ENCODE results near the gene IGLL1.
"Not testable (repeated sequence)": the region's sequence is repeated elsewhere in the genome, so short reads cannot be mapped to it uniquely, and the experiment has no call there.

Gene IGLL1

DNA sequence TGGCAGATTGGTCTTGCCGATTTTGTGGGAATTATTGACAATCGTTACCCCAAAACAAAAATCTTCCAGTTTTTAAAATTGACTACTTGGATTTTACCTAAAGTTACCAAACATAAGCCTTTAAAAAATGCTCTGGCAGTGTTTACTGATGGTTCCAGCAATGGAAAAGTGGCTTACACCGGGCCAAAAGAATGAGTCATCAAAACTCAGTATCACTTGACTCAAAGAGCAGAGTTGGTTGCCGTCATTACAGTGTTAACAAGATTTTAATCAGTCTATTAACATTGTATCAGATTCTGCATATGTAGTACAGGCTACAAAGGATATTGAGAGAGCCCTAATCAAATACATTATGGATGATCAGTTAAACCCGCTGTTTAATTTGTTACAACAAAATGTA is 37.2 kb downstream of the IGLL1 start:
- in situ Hi-C loops (cut with MboI; ENCODE audit: low sequenced_read_pairs) = no loop called here

GRCh38 chr22:23542391-23542790 is 37.7 kb downstream of the IGLL1 start:
- in situ Hi-C loops (cut with MboI; ENCODE audit: low sequenced_read_pairs) = not testable (repeated sequence)

DNA sequence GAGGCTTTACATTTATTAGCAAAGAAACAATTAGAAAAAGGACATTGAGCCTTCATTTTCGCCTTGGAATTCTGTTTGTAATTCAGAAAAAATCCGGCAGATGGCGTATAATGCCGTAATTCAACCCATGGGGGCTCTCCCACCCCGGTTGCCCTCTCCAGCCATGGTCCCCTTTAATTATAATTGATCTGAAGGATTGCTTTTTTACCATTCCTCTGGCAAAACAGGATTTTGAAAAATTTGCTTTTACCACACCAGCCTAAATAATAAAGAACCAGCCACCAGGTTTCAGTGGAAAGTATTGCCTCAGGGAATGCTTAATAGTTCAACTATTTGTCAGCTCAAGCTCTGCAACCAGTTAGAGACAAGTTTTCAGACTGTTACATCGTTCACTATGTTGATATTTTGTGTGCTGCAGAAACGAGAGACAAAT is 38.2 kb downstream of the IGLL1 start:
- in situ Hi-C loops (cut with MboI; ENCODE audit: low sequenced_read_pairs) = not testable (repeated sequence)

- in situ Hi-C loops (cut with MboI; ENCODE audit: low sequenced_read_pairs) = not testable (repeated sequence)
Observed at GRCh38 chr22:23540837-23541236, 39.3 kb downstream of the IGLL1 start.

- in situ Hi-C loops (cut with MboI; ENCODE audit: low sequenced_read_pairs) = not testable (repeated sequence)
Observed at GRCh38 chr22:23539839-23540198, 40.3 kb downstream of the IGLL1 start.

GRCh38 chr22:23539135-23539838 is 40.8 kb downstream of the IGLL1 start:
- in situ Hi-C loops (cut with MboI; ENCODE audit: low sequenced_read_pairs) = no loop called here

GRCh38 chr22:23538696-23539030 is 41.4 kb downstream of the IGLL1 start:
- in situ Hi-C loops (cut with MboI; ENCODE audit: low sequenced_read_pairs) = not testable (repeated sequence)

DNA sequence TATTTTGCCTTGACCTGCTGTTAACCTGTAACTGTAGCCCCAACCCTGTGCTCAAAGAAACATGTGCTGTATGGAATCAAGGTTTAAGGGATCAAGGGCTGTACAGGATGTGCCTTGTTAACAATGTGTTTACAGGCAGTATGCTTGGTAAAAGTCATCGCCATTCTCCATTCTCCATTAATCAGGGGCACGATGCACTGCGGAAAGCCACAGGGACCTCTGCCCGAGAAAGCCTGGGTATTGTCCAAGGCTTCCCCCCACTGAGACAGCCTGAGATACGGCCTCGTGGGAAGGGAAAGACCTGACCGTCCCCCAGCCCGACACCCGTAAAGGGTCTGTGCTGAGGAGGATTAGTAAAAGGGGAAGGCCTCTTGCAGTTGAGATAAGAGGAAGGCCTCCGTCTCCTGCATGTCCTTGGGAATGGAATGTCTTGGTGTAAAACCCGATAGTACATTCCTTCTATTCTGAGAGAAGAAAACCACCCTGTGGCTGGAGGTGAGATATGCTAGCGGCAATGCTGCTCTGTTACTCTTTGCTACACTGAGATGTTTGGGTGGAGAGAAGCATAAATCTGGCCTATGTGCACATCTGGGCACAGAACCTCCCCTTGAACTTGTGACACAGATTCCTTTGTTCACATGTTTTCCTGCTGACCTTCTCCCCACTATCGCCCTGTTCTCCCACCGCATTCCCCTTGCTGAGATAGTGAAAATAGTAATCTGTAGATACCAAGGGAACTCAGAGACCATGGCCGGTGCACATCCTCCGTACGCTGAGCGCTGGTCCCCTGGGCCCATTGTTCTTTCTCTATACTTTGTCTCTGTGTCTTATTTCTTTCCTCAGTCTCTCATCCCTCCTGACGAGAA is 42.0 kb downstream of the IGLL1 start:
- in situ Hi-C loops (cut with MboI; ENCODE audit: low sequenced_read_pairs) = not testable (repeated sequence)

GRCh38 chr22:23537416-23537815 is 42.7 kb downstream of the IGLL1 start:
- in situ Hi-C loops (cut with MboI; ENCODE audit: low sequenced_read_pairs) = no loop called here

DNA sequence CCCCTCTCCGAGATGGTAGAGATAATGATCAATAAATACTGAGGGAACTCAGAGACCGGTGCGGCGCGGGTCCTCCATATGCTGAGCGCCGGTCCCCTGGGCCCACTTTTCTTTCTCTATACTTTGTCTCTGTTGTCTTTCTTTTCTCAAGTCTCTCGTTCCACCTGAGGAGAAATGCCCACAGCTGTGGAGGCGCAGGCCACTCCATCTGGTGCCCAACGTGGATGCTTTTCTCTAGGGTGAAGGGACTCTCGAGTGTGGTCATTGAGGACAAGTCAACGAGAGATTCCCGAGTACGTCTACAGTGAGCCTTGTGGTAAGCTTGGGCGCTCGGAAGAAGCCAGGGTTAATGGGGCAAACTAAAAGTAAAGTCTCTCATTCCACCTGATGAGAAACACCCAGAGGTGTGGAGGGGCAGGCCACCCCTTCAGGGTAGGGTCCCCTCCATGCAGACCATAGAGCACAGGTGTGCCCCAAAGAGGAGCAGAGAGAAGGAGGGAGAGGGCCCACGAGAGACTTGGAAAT is 43.2 kb downstream of the IGLL1 start:
- in situ Hi-C loops (cut with MboI; ENCODE audit: low sequenced_read_pairs) = no loop called here

DNA sequence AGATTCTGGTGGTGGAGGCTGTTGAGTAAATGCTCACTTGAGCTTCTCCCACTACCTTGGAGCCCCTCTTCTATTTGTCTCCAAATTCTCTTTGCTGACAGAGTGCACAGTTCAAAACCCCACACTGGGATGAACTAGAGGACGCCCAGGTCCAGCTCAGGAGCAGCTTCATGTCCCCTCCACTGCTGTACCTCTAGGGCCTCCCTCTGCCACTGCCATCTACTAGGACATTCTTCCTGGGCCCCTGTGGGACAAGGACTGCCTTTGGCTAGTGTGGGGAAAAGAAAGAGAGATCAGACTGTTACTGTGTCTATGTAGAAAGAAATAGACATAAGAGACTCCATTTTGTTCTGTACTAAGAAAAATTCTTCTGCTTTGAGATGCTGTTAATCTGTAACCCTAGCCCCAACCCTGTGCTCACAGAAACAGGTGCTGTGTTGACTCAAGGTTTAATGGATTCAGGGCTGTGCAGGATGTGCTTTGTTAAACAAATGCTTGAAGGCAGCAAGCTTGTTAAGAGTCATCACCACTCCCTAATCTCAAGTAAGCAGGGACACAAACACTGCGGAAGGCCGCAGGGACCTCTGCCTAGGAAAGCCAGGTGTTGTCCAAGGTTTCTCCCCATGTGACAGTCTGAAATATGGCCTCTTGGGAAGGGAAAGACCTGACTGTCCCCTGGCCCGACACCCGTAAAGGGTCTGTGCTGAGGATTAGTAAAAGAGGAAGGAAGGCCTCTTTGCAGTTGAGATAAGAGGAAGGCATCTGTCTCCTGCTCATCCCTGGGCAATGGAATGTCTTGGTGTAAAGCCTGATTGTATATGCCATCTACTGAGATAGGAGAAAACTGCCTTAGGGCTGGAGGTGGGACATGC is 44.1 kb downstream of the IGLL1 start:
- in situ Hi-C loops (cut with MboI; ENCODE audit: low sequenced_read_pairs) = not testable (repeated sequence)

DNA sequence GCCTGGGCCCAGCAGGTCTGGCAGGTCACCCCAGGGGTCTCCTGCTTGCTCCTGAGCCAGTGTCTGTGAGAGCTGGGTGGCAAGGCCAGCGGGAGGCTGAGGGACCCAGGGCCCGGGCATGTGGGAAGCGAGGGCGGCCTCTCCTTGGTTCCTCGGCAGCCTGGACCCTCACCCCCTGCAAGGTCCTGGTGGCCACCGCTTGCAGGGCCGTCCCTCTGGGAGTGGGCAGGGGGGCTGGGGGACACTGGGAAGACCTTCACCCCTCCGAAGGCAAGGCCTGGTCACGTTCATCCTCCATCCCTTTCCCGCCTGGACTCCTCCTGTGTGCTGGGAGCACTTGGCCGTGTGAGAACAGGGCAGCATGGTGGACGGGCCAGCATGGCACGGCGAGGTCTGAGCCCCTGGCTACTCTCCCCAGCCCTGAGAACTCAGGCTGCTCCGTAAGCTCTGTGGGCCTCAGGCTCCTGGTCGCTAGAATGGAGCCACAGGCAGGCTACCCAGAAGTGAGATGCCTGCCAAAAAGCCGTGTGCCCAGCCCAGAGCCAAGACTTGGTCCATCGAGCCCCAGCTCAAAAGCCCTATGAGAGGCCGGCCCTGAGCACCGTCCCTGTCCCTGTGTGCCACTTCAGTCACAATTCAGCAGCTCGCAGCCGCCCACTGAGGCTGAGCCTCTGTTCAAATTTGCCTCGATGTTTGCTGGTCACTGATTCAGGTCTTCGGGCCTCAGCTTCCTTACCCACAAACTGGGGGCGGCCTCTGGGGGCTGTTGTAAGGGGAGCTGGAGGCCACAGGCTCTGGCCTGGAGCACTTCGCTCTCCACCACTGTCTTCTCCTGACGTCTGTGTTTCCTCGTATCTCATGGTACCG is 45.0 kb downstream of the IGLL1 start:
- in situ Hi-C loops (cut with MboI; ENCODE audit: low sequenced_read_pairs) = no loop called here

DNA sequence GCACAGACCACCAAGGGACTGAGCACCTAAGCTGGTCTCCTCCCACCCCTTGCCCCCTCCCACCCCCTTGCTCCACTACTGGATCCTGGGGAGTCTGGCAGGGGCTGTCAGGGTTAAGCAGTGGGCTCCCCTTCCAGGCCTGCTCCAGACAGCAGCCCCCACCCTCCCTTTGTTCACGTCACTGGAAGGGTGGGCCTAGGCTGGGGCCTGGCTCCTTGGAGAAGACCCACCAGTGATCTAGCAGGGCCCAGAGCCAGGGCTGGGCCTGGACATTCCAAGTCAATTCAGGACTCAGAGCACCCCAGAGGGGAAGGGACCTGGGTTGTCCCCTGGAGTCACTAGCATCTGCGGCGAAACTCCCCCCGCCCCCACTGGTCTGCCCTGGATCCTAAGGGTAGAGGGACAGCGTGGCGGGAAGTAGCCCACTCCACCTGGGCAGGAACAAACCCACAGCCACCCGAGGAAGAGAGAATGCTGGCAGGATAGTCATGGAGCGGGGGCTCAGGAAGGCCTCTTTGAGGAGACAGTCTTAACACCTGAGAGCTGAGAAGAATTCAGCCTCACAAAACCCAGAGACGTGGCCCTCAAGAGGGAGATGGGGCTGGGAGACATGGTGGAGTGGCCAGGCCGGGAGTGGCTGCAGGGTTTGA is 45.8 kb downstream of the IGLL1 start:
- in situ Hi-C loops (cut with MboI; ENCODE audit: low sequenced_read_pairs) = no loop called here

GRCh38 chr22:23533771-23534191 is 46.3 kb downstream of the IGLL1 start:
- in situ Hi-C loops (cut with MboI; ENCODE audit: low sequenced_read_pairs) = no loop called here

DNA sequence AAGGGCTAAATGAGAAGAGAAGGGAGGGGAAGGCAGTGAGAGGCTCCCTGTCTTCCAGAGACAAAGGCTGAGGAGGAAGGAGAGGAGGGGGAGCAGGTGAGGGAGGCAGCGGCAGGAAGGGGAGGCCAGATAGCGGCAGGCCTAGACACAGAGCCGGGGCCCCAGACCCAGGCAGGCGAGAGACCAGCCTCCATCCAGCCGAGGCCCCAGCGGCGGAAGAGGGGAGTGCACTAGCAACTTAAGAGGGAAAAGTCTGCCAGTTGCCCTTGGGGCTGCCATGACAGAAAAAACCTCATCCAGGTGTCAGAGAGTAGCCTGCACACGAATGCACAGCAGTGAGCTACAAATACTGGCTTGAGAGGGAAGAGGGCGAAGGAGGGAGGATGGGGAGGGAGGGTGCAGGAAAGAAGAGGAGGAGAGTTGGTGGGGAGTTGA is 46.7 kb downstream of the IGLL1 start:
- in situ Hi-C loops (cut with MboI; ENCODE audit: low sequenced_read_pairs) = no loop called here

GRCh38 chr22:23532731-23533130 is 47.4 kb downstream of the IGLL1 start:
- in situ Hi-C loops (cut with MboI; ENCODE audit: low sequenced_read_pairs) = no loop called here

DNA sequence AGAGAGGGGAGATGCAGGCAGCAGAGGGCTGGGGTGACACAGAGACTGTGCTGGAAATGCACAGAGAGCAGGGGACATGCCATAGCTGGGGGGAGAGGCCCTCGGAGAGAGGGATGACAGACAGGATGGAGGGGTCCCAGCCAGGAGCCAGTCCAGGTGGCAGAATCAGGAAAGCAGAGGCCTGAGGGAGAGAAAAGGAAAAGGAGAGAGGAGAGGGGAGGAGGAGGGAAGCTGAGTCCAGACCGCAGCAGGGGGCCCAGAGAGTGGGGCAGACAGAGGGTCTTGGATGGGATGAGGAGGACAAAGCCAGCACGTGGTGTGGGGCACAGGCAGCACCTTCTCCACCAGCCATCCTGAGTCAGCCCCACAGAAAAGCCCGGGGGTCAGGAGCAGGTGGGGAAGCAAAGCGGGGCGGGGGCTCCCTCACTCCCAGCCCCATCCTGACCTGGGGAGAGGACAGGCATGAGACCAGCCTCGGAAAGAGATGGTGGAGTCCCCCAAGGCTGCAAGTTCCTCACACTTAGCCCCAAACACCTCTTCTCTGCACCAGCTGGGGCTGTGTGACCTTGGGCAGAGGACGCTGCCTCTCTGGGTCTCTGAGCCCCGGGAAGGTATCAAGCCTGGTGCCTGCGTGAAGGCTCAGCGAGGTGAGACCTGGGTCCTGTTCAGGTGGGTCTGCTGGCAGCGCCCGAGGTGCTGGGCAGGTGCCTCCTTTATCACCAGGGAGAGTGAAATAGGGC is 48.0 kb downstream of the IGLL1 start:
- in situ Hi-C loops (cut with MboI; ENCODE audit: low sequenced_read_pairs) = no loop called here

DNA sequence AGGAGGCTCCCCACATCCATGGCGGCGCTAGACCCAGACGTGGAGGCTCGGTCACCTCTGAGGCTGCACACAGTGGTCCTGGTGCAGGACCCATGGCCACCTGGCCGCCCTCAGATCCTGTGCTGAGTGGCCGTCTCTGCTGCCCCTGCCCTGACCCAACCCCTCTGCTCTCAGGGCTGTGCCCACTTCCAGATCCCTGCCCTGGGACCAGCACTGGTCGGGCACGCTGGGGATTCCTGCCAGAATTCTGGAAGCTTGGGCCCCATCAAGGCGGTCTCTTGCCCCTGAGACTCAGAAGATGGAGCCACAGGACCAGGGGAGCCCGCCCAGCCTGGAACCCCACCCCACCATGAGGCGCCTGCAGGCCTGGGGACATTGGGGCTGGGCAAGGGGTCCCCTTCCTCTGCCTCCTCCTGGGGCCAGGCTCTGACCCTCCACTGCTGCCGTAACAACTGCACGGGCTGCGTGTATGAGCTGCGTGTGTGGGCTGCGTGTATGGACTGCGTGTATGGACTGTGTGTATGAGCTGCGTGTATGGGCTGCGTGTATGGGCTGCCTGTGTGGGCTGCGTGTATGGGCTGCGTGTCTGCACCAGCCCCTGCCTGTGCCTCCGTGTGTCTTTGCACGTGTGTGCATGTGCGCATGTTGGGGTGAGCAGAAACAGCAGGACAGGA is 48.7 kb downstream of the IGLL1 start:
- in situ Hi-C loops (cut with MboI; ENCODE audit: low sequenced_read_pairs) = no loop called here

All from hTERT RPE-1 (cell line).